Neural cell (in vitro differentiated cells): ENCODE measurements around the gene DTYMK. TPM values are rescaled to one million over a fixed set of nuclear protein-coding genes. Genes with fewer than 3 reads are reported as not detected.

ENCODE experiments used
- H2AFZ ChIP-seq: fragments of 200-600, 300-800 bp; sonication (generic), shearing (Covaris generic); 2 replicates; pipeline ENCODE4 v1.6.0; 2014; ENCODE audit warnings: low read depth, mild to moderate bottlenecking, antibody characterized with exemption, low read length, moderate library complexity
- H3F3A ChIP-seq: fragments of 200-600 bp; shearing (Covaris generic); 2 replicates; pipeline ENCODE4 v1.6.1; 2016; ENCODE audit warnings: mild to moderate bottlenecking, moderate library complexity, mixed read lengths, antibody characterized with exemption, low read length; ENCODE audit not compliant: insufficient read depth, poor library complexity, severe bottlenecking
- H3K27ac ChIP-seq: fragments of 200-600, 300-800 bp; sonication (generic), shearing (Covaris generic); 2 replicates; pipeline ENCODE4 v1.5.1; 2014; ENCODE audit warnings: mild to moderate bottlenecking, low read length, moderate library complexity
- H3K27me3 ChIP-seq: fragments of 300-800, 200-600 bp; sonication (generic), shearing (Covaris generic); 2 replicates; pipeline ENCODE4 v1.6.0; 2014; ENCODE audit warnings: mild to moderate bottlenecking, low read depth, low read length, moderate library complexity; ENCODE audit not compliant: insufficient read depth
- H3K36me3 ChIP-seq: fragments of 300-800, 200-600 bp; sonication (generic), shearing (Covaris generic); 2 replicates; pipeline ENCODE4 v1.5.1; 2014; ENCODE audit warnings: mild to moderate bottlenecking, antibody characterized with exemption, low read length, moderate library complexity; ENCODE audit not compliant: insufficient read depth
- H3K4me2 ChIP-seq: fragments of 300-800, 200-600 bp; sonication (generic), shearing (Covaris generic); 2 replicates; pipeline ENCODE4 v1.6.0; 2014; ENCODE audit warnings: mild to moderate bottlenecking, low read length
- H3K4me3 ChIP-seq: fragments of 300-800, 200-600 bp; sonication (generic), shearing (Covaris generic); 2 replicates; pipeline ENCODE4 v1.5.1; 2014; ENCODE audit warnings: mild to moderate bottlenecking, low read length, moderate library complexity
- H3K79me2 ChIP-seq: fragments of 200-600 bp; shearing (Covaris generic); replicated peaks from 2 replicates; pipeline ENCODE4 v1.6.0; 2014; ENCODE audit warnings: mild to moderate bottlenecking, low read length, moderate library complexity; ENCODE audit not compliant: insufficient read depth
- H3K9ac ChIP-seq: fragments of 300-800, 200-600 bp; sonication (generic), shearing (Covaris generic); 2 replicates; pipeline ENCODE4 v1.6.1; 2016; ENCODE audit warnings: mild to moderate bottlenecking, low read length, mixed read lengths
- H3K9me2 ChIP-seq: fragments of 200-600 bp; shearing (Covaris generic); 2 replicates; pipeline ENCODE4 v1.6.1; 2016; ENCODE audit warnings: mild to moderate bottlenecking, low read length, mixed read lengths; ENCODE audit not compliant: insufficient read depth
- H3K9me3 ChIP-seq: fragments of 200-600, 300-800 bp; sonication (generic), shearing (Covaris generic); 2 replicates; pipeline ENCODE4 v1.6.1; 2016; ENCODE audit warnings: mild to moderate bottlenecking, mixed run types, low read length, moderate library complexity, mixed read lengths
- H4K20me1 ChIP-seq: fragments of 200-600 bp; shearing (Covaris generic); 2 replicates; pipeline ENCODE4 v1.6.1; 2016; ENCODE audit warnings: mild to moderate bottlenecking, mixed run types; ENCODE audit not compliant: insufficient read depth
- EP300 ChIP-seq: fragments of 450-650 bp; conservative IDR thresholded peaks from 2 replicates; pipeline ENCODE4 v1.6.1; 2014; ENCODE audit warnings: antibody characterized with exemption, mild to moderate bottlenecking, moderate library complexity; ENCODE audit not compliant: poor library complexity, severe bottlenecking
- EZH2 ChIP-seq: fragments of 200-600, 300-800 bp; shearing (Covaris generic), sonication (generic); IDR thresholded peaks from 2 replicates; pipeline ENCODE4 v1.6.1; 2014; ENCODE audit warnings: antibody characterized with exemption, low read length, borderline replicate concordance, mild to moderate bottlenecking; ENCODE audit not compliant: insufficient read depth, poor library complexity, severe bottlenecking
- MXI1 ChIP-seq: fragments of 450-650 bp; conservative IDR thresholded peaks from 2 replicates; pipeline ENCODE4 v1.6.1; 2014; ENCODE audit warnings: antibody characterized with exemption, mild to moderate bottlenecking; ENCODE audit not compliant: poor library complexity, severe bottlenecking
- POLR2AphosphoS5 ChIP-seq: IDR thresholded peaks from 2 replicates; pipeline ENCODE4 v1.6.1; 2012
- RAD21 ChIP-seq: fragments of 450-650 bp; conservative IDR thresholded peaks from 2 replicates; pipeline ENCODE4 v1.6.1; 2014; ENCODE audit warnings: antibody characterized with exemption, mild to moderate bottlenecking, moderate library complexity
- SMC3 ChIP-seq: fragments of 450-650 bp; conservative IDR thresholded peaks from 2 replicates; pipeline ENCODE4 v1.6.1; 2014; ENCODE audit warnings: antibody characterized with exemption, mild to moderate bottlenecking, moderate library complexity; ENCODE audit not compliant: poor library complexity
- TAF1 ChIP-seq: IDR thresholded peaks from 2 replicates; pipeline ENCODE4 v1.6.1; 2012; ENCODE audit warnings: low read depth
- polyA plus RNA-seq: library from polyadenylated mRNA; depleted of rRNA; stranded (reverse); fragments of >200 nt; gene quantifications from 2 replicates; pipeline ENCODE4 v1.2.3, GENCODE V29; 2014
- TF ChIP-seq, protein P1 (sequence below): fragments of 450-650 bp; IDR thresholded peaks from 2 replicates; pipeline ENCODE4 v1.5.1; 2014; ENCODE audit warnings: antibody characterized with exemption, mild to moderate bottlenecking, moderate library complexity; ENCODE audit not compliant: poor library complexity, severe bottlenecking
- TF ChIP-seq, protein P2 (sequence below): IDR thresholded peaks from 2 replicates; pipeline ENCODE4 v1.6.1; 2012; ENCODE audit warnings: borderline replicate concordance

Gene DTYMK
- polyA plus RNA-seq, 1 donor from 2014 or later: 33.5 TPM

DNA sequence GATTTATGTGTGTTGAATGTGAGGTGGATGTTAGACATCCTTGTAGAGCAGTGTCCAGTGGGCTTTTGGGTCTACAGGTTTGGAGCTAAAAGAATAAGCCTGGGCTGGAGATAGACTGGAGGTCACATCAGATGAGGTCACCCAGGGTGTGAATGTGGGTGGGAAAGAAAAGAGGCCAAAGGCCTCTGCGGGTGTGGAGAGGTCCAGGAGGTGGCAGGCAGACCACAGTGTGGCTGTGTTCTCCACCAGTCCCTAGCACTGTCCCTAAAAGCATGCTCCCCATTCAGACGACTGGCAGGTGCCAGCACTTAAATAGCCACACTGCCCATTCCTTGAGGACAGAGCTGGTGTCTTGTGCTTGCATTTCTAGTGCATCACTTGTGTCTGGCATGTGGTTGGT is 45.0 kb downstream of the DTYMK start:
- no peaks in the 10 kb centered on the region for H3F3A ChIP-seq
- H3K4me3 ChIP-seq: no peak overlapping the region
- TF ChIP-seq, protein P1, sequence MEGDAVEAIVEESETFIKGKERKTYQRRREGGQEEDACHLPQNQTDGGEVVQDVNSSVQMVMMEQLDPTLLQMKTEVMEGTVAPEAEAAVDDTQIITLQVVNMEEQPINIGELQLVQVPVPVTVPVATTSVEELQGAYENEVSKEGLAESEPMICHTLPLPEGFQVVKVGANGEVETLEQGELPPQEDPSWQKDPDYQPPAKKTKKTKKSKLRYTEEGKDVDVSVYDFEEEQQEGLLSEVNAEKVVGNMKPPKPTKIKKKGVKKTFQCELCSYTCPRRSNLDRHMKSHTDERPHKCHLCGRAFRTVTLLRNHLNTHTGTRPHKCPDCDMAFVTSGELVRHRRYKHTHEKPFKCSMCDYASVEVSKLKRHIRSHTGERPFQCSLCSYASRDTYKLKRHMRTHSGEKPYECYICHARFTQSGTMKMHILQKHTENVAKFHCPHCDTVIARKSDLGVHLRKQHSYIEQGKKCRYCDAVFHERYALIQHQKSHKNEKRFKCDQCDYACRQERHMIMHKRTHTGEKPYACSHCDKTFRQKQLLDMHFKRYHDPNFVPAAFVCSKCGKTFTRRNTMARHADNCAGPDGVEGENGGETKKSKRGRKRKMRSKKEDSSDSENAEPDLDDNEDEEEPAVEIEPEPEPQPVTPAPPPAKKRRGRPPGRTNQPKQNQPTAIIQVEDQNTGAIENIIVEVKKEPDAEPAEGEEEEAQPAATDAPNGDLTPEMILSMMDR: no peak
- no peak for TF ChIP-seq EP300
- TF ChIP-seq RAD21: no peak
- TF ChIP-seq, protein P2, sequence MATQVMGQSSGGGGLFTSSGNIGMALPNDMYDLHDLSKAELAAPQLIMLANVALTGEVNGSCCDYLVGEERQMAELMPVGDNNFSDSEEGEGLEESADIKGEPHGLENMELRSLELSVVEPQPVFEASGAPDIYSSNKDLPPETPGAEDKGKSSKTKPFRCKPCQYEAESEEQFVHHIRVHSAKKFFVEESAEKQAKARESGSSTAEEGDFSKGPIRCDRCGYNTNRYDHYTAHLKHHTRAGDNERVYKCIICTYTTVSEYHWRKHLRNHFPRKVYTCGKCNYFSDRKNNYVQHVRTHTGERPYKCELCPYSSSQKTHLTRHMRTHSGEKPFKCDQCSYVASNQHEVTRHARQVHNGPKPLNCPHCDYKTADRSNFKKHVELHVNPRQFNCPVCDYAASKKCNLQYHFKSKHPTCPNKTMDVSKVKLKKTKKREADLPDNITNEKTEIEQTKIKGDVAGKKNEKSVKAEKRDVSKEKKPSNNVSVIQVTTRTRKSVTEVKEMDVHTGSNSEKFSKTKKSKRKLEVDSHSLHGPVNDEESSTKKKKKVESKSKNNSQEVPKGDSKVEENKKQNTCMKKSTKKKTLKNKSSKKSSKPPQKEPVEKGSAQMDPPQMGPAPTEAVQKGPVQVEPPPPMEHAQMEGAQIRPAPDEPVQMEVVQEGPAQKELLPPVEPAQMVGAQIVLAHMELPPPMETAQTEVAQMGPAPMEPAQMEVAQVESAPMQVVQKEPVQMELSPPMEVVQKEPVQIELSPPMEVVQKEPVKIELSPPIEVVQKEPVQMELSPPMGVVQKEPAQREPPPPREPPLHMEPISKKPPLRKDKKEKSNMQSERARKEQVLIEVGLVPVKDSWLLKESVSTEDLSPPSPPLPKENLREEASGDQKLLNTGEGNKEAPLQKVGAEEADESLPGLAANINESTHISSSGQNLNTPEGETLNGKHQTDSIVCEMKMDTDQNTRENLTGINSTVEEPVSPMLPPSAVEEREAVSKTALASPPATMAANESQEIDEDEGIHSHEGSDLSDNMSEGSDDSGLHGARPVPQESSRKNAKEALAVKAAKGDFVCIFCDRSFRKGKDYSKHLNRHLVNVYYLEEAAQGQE: no peak
- no peak for TF ChIP-seq TAF1
- no peak for TF ChIP-seq EZH2
- no peak for TF ChIP-seq MXI1
- no peak for TF ChIP-seq POLR2AphosphoS5
- no peak for TF ChIP-seq SMC3
- no peak overlapping the region for H2AFZ ChIP-seq
- H3K27ac ChIP-seq: no peak overlapping the region
- peaks cover 3% of the 10 kb centered on the region for H4K20me1 ChIP-seq
- no peaks in the 10 kb centered on the region for H3K36me3 ChIP-seq
- H3K4me2 ChIP-seq: no peak overlapping the region
- no peaks in the 10 kb centered on the region for H3K27me3 ChIP-seq
- no peaks in the 10 kb centered on the region for H3K9me3 ChIP-seq
- H3K79me2 ChIP-seq: peaks cover 52% of the 10 kb centered on the region
- no peak overlapping the region for H3K9ac ChIP-seq
- H3K9me2 ChIP-seq: no peaks in the 10 kb centered on the region

DNA sequence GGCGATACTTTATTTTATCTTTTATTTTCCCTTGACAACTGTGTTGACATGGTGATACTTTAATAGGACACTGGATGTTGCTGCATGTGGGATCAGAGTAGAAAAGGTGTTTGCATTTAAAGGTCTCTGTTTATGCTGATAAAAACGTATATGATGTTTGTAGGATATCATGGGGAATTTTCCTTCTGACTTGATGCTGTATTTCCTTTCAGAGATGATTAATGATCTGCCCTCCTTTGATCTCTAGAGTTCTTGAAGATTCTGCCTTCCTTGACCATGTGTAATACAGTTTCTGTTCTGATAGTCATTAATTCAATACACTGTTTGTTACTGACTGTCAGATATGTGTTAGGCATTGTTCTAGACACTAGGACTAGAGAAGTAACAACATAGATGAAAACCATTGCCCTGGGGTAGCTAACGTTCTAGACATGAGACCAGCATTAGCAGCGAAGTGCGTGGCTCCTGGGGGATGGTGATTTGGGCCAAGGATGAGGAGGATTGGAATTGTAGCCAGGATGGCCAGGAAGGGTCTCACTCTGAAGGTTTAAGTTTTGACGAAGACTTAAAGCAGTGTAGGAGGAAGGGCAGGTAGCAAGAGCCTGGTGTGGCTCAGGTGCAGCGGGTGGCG is 46.3 kb downstream of the DTYMK start:
- no peaks in the 10 kb centered on the region for H3K36me3 ChIP-seq
- H3K9me2 ChIP-seq: no peaks in the 10 kb centered on the region
- no peaks in the 10 kb centered on the region for H3K27me3 ChIP-seq
- TF ChIP-seq MXI1: no peak
- TF ChIP-seq POLR2AphosphoS5: no peak
- TF ChIP-seq SMC3: no peak
- no peak for TF ChIP-seq EZH2
- TF ChIP-seq, protein P2: no peak
- TF ChIP-seq TAF1: no peak
- TF ChIP-seq EP300: no peak
- TF ChIP-seq, protein P1: no peak
- no peak for TF ChIP-seq RAD21
- peaks cover 56% of the 10 kb centered on the region for H3K79me2 ChIP-seq
- peaks cover 3% of the 10 kb centered on the region for H4K20me1 ChIP-seq
- H3K4me2 ChIP-seq: no peak overlapping the region
- H3K27ac ChIP-seq: no peak overlapping the region
- no peak overlapping the region for H3K4me3 ChIP-seq
- no peaks in the 10 kb centered on the region for H3K9me3 ChIP-seq
- no peaks in the 10 kb centered on the region for H3F3A ChIP-seq
- H3K9ac ChIP-seq: no peak overlapping the region
- no peak overlapping the region for H2AFZ ChIP-seq
